Endothelial cell of umbilical vein (primary cell): ENCODE data around the gene NF2.

Source experiments
- EZH2 ChIP-seq: IDR thresholded peaks from 2 replicates; pipeline ENCODE4 v1.6.1; 2012; ENCODE audit warnings: borderline replicate concordance, low read depth, mild to moderate bottlenecking, moderate library complexity, low read length, inconsistent platforms; ENCODE audit not compliant: severe bottlenecking
- FOS ChIP-seq: IDR thresholded peaks from 2 replicates; pipeline ENCODE4 v1.6.1; 2011; ENCODE audit warnings: mild to moderate bottlenecking, low read length, moderate library complexity, borderline replicate concordance; ENCODE audit not compliant: insufficient read depth
- JUN ChIP-seq: IDR thresholded peaks from 2 replicates; pipeline ENCODE4 v1.6.1; 2011; ENCODE audit warnings: borderline replicate concordance, low read depth; ENCODE audit not compliant: insufficient read length, insufficient read depth
- MYC ChIP-seq: IDR thresholded peaks from one replicate; pipeline ENCODE4 v1.6.1; 2011; ENCODE audit warnings: mild to moderate bottlenecking, low read depth, low read length
- POLR2A ChIP-seq: IDR thresholded peaks from 2 replicates; pipeline ENCODE4 v1.6.1; 2012; ENCODE audit warnings: low read depth, mild to moderate bottlenecking, control low read depth, low read length
- POLR2AphosphoS5 ChIP-seq: IDR thresholded peaks from 2 replicates; pipeline ENCODE4 v1.6.1; 2012; ENCODE audit warnings: low read depth, mild to moderate bottlenecking, control low read depth, low read length, moderate library complexity; ENCODE audit not compliant: insufficient read depth
- TF ChIP-seq, protein P1 (sequence below), 2 donors: IDR thresholded peaks; 1 replicate in 1 of 2; 2 replicates in 1 of 2; pipeline ENCODE4 v1.5.1; 2011; ENCODE audit warnings: low read length in 2 of 2, mild to moderate bottlenecking in 2 of 2, moderate library complexity in 2 of 2, control low read depth in 1 of 2, inconsistent platforms in 1 of 2, low read depth in 1 of 2; ENCODE audit not compliant: insufficient read depth in 1 of 2; ENCODE audit errors: extremely low read depth in 1 of 2
- TF ChIP-seq, protein P2 (sequence below): IDR thresholded peaks from 2 replicates; pipeline ENCODE4 v1.6.1; 2011; ENCODE audit not compliant: insufficient read depth, insufficient read length

DNA sequence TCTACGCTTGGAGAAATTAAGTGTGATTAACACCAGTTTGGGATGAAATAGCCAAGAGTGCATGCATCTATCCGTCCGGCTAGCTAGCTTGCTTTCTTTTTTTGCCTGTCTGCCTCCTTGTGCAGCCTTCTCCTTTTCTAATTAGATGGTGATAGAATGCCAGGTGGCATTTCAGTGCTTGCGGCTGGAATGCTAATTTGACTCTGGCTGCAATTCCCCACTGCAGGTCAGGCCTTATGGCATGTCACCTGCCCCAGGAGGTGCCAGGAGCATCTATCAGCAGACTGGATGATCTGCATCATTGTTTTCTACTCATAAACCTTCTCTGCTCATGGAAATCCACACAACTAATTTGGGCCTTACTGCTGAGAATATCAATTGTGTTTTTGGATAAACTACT, 65.2 kb downstream of the NF2 start:
- TF ChIP-seq, protein P1, sequence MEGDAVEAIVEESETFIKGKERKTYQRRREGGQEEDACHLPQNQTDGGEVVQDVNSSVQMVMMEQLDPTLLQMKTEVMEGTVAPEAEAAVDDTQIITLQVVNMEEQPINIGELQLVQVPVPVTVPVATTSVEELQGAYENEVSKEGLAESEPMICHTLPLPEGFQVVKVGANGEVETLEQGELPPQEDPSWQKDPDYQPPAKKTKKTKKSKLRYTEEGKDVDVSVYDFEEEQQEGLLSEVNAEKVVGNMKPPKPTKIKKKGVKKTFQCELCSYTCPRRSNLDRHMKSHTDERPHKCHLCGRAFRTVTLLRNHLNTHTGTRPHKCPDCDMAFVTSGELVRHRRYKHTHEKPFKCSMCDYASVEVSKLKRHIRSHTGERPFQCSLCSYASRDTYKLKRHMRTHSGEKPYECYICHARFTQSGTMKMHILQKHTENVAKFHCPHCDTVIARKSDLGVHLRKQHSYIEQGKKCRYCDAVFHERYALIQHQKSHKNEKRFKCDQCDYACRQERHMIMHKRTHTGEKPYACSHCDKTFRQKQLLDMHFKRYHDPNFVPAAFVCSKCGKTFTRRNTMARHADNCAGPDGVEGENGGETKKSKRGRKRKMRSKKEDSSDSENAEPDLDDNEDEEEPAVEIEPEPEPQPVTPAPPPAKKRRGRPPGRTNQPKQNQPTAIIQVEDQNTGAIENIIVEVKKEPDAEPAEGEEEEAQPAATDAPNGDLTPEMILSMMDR (IDR thresholded peaks at IDR 0.05; ENCODE audit: extremely low read depth in 1 of 2, insufficient read depth in 1 of 2, low read depth in 1 of 2, low read length in 2 of 2): no peak
- TF ChIP-seq POLR2AphosphoS5 (no peak), FOS (no peak), MYC (no peak), POLR2A (no peak), EZH2 (no peak), JUN (no peak)
- TF ChIP-seq, protein P2, sequence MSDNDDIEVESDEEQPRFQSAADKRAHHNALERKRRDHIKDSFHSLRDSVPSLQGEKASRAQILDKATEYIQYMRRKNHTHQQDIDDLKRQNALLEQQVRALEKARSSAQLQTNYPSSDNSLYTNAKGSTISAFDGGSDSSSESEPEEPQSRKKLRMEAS: no peak
